Left lung (tissue), 10 donors: Measurements from ENCODE around the gene ENO3. TPM values are rescaled to one million over a fixed set of nuclear protein-coding genes. Genes with fewer than 3 reads are reported as not detected.

Experiments used
- ATAC-seq: fragments of 200-7000 bp; cut with Tn5 transposase; one replicate; pipeline ENCODE4 v1.9.1; 2020; ENCODE audit warnings: moderate library complexity
- DNase-seq, 4 donors: peaks; one replicate each; pipeline ENCODE4 v3.0.0-alpha.2; 2013 to 2020
- H3K27ac ChIP-seq, 2 donors: fragments of 200-600 bp; sonication (generic) in 1 of 2; one replicate each; pipeline versions ENCODE4 v1.5.0 to v1.8.0; 2020 to 2021
- H3K27me3 ChIP-seq, 2 donors: fragments of 200-600 bp; sonication (generic) in 1 of 2; one replicate each; pipeline versions ENCODE4 v1.5.0 to v1.8.0; 2020 to 2021
- H3K36me3 ChIP-seq, 2 donors: fragments of 200-600 bp; sonication (generic) in 1 of 2; one replicate each; pipeline versions ENCODE4 v1.5.0 to v1.8.0; 2020 to 2021
- H3K4me1 ChIP-seq, 2 donors: fragments of 200-600 bp; one replicate each; pipeline ENCODE4 v1.8.0; 2021
- H3K4me3 ChIP-seq, 2 donors: fragments of 200-600 bp; sonication (generic) in 1 of 2; one replicate each; pipeline versions ENCODE4 v1.5.0 to v1.8.0; 2020 to 2021; ENCODE audit warnings: mild to moderate bottlenecking in 1 of 2
- H3K9me3 ChIP-seq, 2 donors: fragments of 200-600 bp; sonication (generic) in 1 of 2; one replicate each; pipeline versions ENCODE4 v1.5.0 to v1.8.0; 2020 to 2021
- CTCF ChIP-seq, 2 donors: fragments of 200-600 bp; sonication (generic) in 1 of 2; IDR thresholded peaks; one replicate each; pipeline versions ENCODE4 v1.5.0 to v1.8.0; 2021; ENCODE audit warnings: antibody characterized with exemption in 2 of 2
- intact Hi-C, 2 donors: fragments of 100-400 bp; cut with DNase I; formaldehyde crosslinking; loops; one replicate each; pipeline versions ENCODE4 v1.11.2 to v1.14.2; 2022
- polyA plus RNA-seq, 6 donors: library from polyadenylated mRNA; unstranded; fragments of 120-200 nt; gene quantifications; one replicate each; pipeline ENCODE4 v1.2.1, GENCODE V29; 2013; ENCODE audit not compliant: insufficient read length in 6 of 6
- total RNA-seq, 2 donors: library from RNA; stranded (reverse); fragmentation: NEBNext Ultra II Directional; extraction: Animal tissue kit (Norgen Biotek cat#: 25700); gene quantifications; one replicate each; pipeline ENCODE4 v1.2.1, GENCODE V29; 2021
- donor health status: DM: no; HTN: yes; CAD: no.
- donor health status: DM: no; HTN: no; CAD: no.

The ENO3 gene
- total and polyA plus RNA-seq, 8 donors = 10.7 to 22.4 (median 15.6) TPM

- Histone ChIP-seq H3K27ac (peak overlapping the region; percentile 58 to 100), H3K4me1 (peaks cover 29 to 69% of the 10 kb centered on the region in 2 donors), H3K27me3 (no peaks in the 10 kb centered on the region), H3K36me3 (peaks cover 0 to 53% of the 10 kb centered on the region in 2 donors), H3K9me3 (no peaks in the 10 kb centered on the region), H3K4me3 (peak overlapping the region in 1 of 2 donors; percentile 100)
- intact Hi-C loops = no loop called here
- ATAC-seq (peak; percentile 11), DNase-seq (peak in 2 of 4 donors; percentile 88 to 93)
- no peak for TF ChIP-seq CTCF (IDR thresholded peaks at IDR 0.05)
Observed at GRCh38 chr17:4945176-4945943, 5.6 kb upstream of the ENO3 start.

- TF ChIP-seq CTCF (IDR thresholded peaks at IDR 0.05) = no peak
- Histone ChIP-seq H3K4me1 (peaks cover 29 to 71% of the 10 kb centered on the region in 2 donors), H3K36me3 (peaks cover 0 to 53% of the 10 kb centered on the region in 2 donors), H3K9me3 (no peaks in the 10 kb centered on the region), H3K27me3 (no peaks in the 10 kb centered on the region), H3K27ac (peak overlapping the region; percentile 99 to 100), H3K4me3 (peak overlapping the region in 1 of 2 donors; percentile 100)
- intact Hi-C loops = no loop called here
- DNase-seq (no peak), ATAC-seq (no peak)
Observed at GRCh38 chr17:4945944-4946280, 5.0 kb upstream of the ENO3 start.

- Histone ChIP-seq H3K27ac (peak overlapping the region; percentile 99 to 100), H3K36me3 (peaks cover 0 to 53% of the 10 kb centered on the region in 2 donors), H3K4me3 (peak overlapping the region; percentile 87 to 100), H3K27me3 (no peaks in the 10 kb centered on the region), H3K9me3 (no peaks in the 10 kb centered on the region), H3K4me1 (peaks cover 24 to 71% of the 10 kb centered on the region in 2 donors)
- no peak for ATAC-seq
- intact Hi-C loops = no loop called here
- TF ChIP-seq CTCF (IDR thresholded peaks at IDR 0.05) = no peak
- DNase-seq = peak in 1 of 4 donors; percentile 7
Observed at GRCh38 chr17:4946312-4946976, 4.5 kb upstream of the ENO3 start.

GRCh38 chr17:4947010-4947410 lies 3.9 kb upstream of the ENO3 start:
- DNase-seq (peak in 1 of 4 donors; percentile 61), ATAC-seq (no peak)
- Histone ChIP-seq H3K36me3 (peaks cover 0 to 53% of the 10 kb centered on the region in 2 donors), H3K4me3 (peak overlapping the region; percentile 87 to 100), H3K27me3 (no peaks in the 10 kb centered on the region), H3K9me3 (no peaks in the 10 kb centered on the region), H3K4me1 (peaks cover 21 to 71% of the 10 kb centered on the region in 2 donors), H3K27ac (peak overlapping the region; percentile 99 to 100)
- no peak for TF ChIP-seq CTCF (IDR thresholded peaks at IDR 0.05)
- intact Hi-C loops = no loop called here
